IMR-90 (cell line): ENCODE data around the gene EFHD1. TPM values are rescaled to one million over a fixed set of nuclear protein-coding genes. Genes with fewer than 3 reads are reported as not detected.

Source experiments
- ATAC-seq: fragments of 200-7000 bp; cut with Tn5 transposase; 2 replicates; pipeline ENCODE4 v1.9.1; 2020; ENCODE audit warnings: low read depth, mild to moderate bottlenecking, moderate library complexity
- BruUV-seq: library from RNA; stranded (reverse); fragments of 400-500 nt; replicated peaks from 2 replicates; lab custom pipeline; 2021; lab: Mats Ljungman, UMichigan
- CTCF ChIA-PET: fragments of 300-600 bp; formaldehyde crosslinking; extraction: SDS; loops from one replicate; lab custom pipeline; 2021; ENCODE audit warnings: antibody characterized with exemption; lab: Yijun Ruan, JAX
- POLR2A ChIA-PET: fragments of 300-600 bp; sonication (Branson Sonifier 250); formaldehyde crosslinking; loops from one replicate; lab custom pipeline; 2022; ENCODE audit warnings: antibody characterized with exemption; ENCODE audit not compliant: unreplicated experiment; lab: Charles Lee
- DNase-seq: peaks from one replicate; pipeline ENCODE4 v3.0.0; 2013
- H2AFZ ChIP-seq: replicated peaks from 2 replicates; pipeline ENCODE3; 2013; ENCODE audit warnings: low read length, mild to moderate bottlenecking; ENCODE audit not compliant: poor library complexity
- H2AK5ac ChIP-seq: 2 replicates; pipeline ENCODE4 v1.6.1; 2013; ENCODE audit warnings: low read depth, low read length, inconsistent platforms
- H2AK9ac ChIP-seq: replicated peaks from 2 replicates; pipeline ENCODE3; 2013; ENCODE audit warnings: mild to moderate bottlenecking, low read depth, low read length, moderate library complexity; ENCODE audit not compliant: poor library complexity
- H2BK120ac ChIP-seq: 2 replicates; pipeline ENCODE4 v1.6.1; 2013; ENCODE audit warnings: low read depth, low read length, inconsistent platforms
- H2BK15ac ChIP-seq: 3 replicates; pipeline ENCODE4 v1.6.1; 2013; ENCODE audit warnings: low read depth, low read length, inconsistent platforms
- H2BK20ac ChIP-seq: 2 replicates; pipeline ENCODE4 v1.6.1; 2013; ENCODE audit warnings: low read depth, mild to moderate bottlenecking, inconsistent platforms, low read length, moderate library complexity
- H2BK5ac ChIP-seq: 2 replicates; pipeline ENCODE4 v1.6.1; 2013; ENCODE audit warnings: mild to moderate bottlenecking, low read depth, low read length, inconsistent platforms; ENCODE audit not compliant: poor library complexity, severe bottlenecking
- H3K14ac ChIP-seq: replicated peaks from 2 replicates; pipeline ENCODE4 v1.6.1; 2013; ENCODE audit warnings: low read depth, low read length, inconsistent platforms
- H3K18ac ChIP-seq: 2 replicates; pipeline ENCODE4 v1.6.1; 2013; ENCODE audit warnings: low read depth, low read length, control low read depth
- H3K23ac ChIP-seq: 2 replicates; pipeline ENCODE4 v1.6.1; 2013; ENCODE audit warnings: low read depth, low read length, inconsistent platforms
- H3K27ac ChIP-seq: 2 replicates; pipeline ENCODE4 v1.5.1; 2013; ENCODE audit warnings: mild to moderate bottlenecking, control low read depth, low read length; ENCODE audit not compliant: insufficient read depth
- H3K27me3 ChIP-seq: 2 replicates; pipeline ENCODE4 v1.6.1; 2013; ENCODE audit warnings: low read length; ENCODE audit not compliant: control insufficient read depth, insufficient read depth
- H3K36me3 ChIP-seq: 2 replicates; pipeline ENCODE4 v1.6.1; 2013; ENCODE audit warnings: low read length, mixed read lengths; ENCODE audit not compliant: control insufficient read depth, insufficient read depth
- H3K4ac ChIP-seq: 2 replicates; pipeline ENCODE4 v1.6.1; 2013; ENCODE audit warnings: low read depth, low read length, inconsistent platforms
- H3K4me1 ChIP-seq: 2 replicates; pipeline ENCODE4 v1.6.1; 2013; ENCODE audit warnings: low read length, mixed read lengths; ENCODE audit not compliant: control insufficient read depth, insufficient read depth
- H3K4me2 ChIP-seq: 2 replicates; pipeline ENCODE4 v1.6.1; 2013; ENCODE audit warnings: low read depth, mild to moderate bottlenecking, control low read depth, low read length, moderate library complexity
- H3K4me3 ChIP-seq: 2 replicates; pipeline ENCODE4 v1.5.1; 2013; ENCODE audit warnings: low read depth, mild to moderate bottlenecking, control low read depth, low read length, moderate library complexity; ENCODE audit not compliant: insufficient read depth
- H3K56ac ChIP-seq: 2 replicates; pipeline ENCODE4 v1.6.1; 2013; ENCODE audit warnings: low read length, inconsistent platforms; ENCODE audit not compliant: insufficient read depth; ENCODE audit errors: extremely low read depth
- H3K79me1 ChIP-seq, 2 experiments: 2 replicates each; pipeline ENCODE4 v1.6.1; 2013; ENCODE audit warnings: low read length in 2 of 2, inconsistent platforms in 1 of 2, low read depth in 1 of 2
- H3K9ac ChIP-seq: 2 replicates; pipeline ENCODE4 v1.6.1; 2013; ENCODE audit warnings: low read depth, low read length, control low read depth
- H3K9me1 ChIP-seq: 2 replicates; pipeline ENCODE4 v1.6.1; 2013; ENCODE audit warnings: low read length, inconsistent platforms; ENCODE audit not compliant: insufficient read depth
- H3K9me3 ChIP-seq: 2 replicates; pipeline ENCODE4 v1.6.1; 2013; ENCODE audit warnings: low read length; ENCODE audit not compliant: control insufficient read depth, insufficient read depth
- H4K20me1 ChIP-seq: 2 replicates; pipeline ENCODE4 v1.6.1; 2013; ENCODE audit warnings: low read length, inconsistent platforms; ENCODE audit not compliant: insufficient read depth
- H4K5ac ChIP-seq: 2 replicates; pipeline ENCODE4 v1.6.1; 2013; ENCODE audit warnings: mild to moderate bottlenecking, low read depth, low read length, control low read depth
- H4K8ac ChIP-seq, 2 experiments: 2 replicates each; pipeline ENCODE4 v1.6.1; 2013; ENCODE audit warnings: low read depth in 2 of 2, low read length in 2 of 2, control low read depth in 1 of 2, inconsistent platforms in 1 of 2
- H4K91ac ChIP-seq: 2 replicates; pipeline ENCODE4 v1.6.1; 2013; ENCODE audit warnings: low read depth, low read length, inconsistent platforms; ENCODE audit not compliant: insufficient read depth
- BHLHE40 ChIP-seq: fragments of 150-350 bp; IDR thresholded peaks from 2 replicates; pipeline ENCODE4 v1.6.1; 2016; ENCODE audit warnings: mild to moderate bottlenecking, low read depth, low read length
- ELK1 ChIP-seq: fragments of 150-350 bp; IDR thresholded peaks from 2 replicates; pipeline ENCODE4 v1.6.1; 2016; ENCODE audit warnings: low read depth, mild to moderate bottlenecking, low read length, moderate library complexity, borderline replicate concordance
- MAFK ChIP-seq: IDR thresholded peaks from 2 replicates; pipeline ENCODE4 v1.6.1; 2012; ENCODE audit warnings: low read depth, low read length, improper control_type of control experiment
- NFE2L2 ChIP-seq: fragments of 150-350 bp; IDR thresholded peaks from 2 replicates; pipeline ENCODE4 v1.6.1; 2016; ENCODE audit warnings: low read depth, mild to moderate bottlenecking, low read length
- RAD21 ChIP-seq: IDR thresholded peaks from 2 replicates; pipeline ENCODE4 v1.6.1; 2012; ENCODE audit warnings: low read length, improper control_type of control experiment
- RCOR1 ChIP-seq: IDR thresholded peaks from 2 replicates; pipeline ENCODE4 v1.6.1; 2012; ENCODE audit warnings: mild to moderate bottlenecking, low read length, improper control_type of control experiment; ENCODE audit not compliant: insufficient replicate concordance
- RFX5 ChIP-seq: IDR thresholded peaks from 2 replicates; pipeline ENCODE4 v1.8.0; 2012; ENCODE audit warnings: low read depth, mild to moderate bottlenecking, low read length, moderate library complexity
- SMC3 ChIP-seq: fragments of 150-350 bp; IDR thresholded peaks from 2 replicates; pipeline ENCODE4 v1.6.1; 2016; ENCODE audit warnings: low read depth, mild to moderate bottlenecking, antibody characterized with exemption, low read length, moderate library complexity
- USF2 ChIP-seq: fragments of 150-350 bp; IDR thresholded peaks from 2 replicates; pipeline ENCODE4 v1.6.1; 2017; ENCODE audit warnings: mild to moderate bottlenecking, antibody characterized with exemption, low read length, low read depth
- WGBS, 2 experiments: methylation state at CpG; one replicate each; pipeline versions ENCODE4 v1.1.5 to v1.1.7; 2013; ENCODE audit warnings: missing lambda C conversion rate in 2 of 2; ENCODE audit not compliant: insufficient read length in 1 of 2; ENCODE audit errors: extremely low coverage in 2 of 2; 5-methylcytosine and 5-hydroxymethylcytosine counted together
- dilution Hi-C: fragments of 300-500 bp; cut with HindIII; formaldehyde crosslinking; loops from one replicate; pipeline ENCODE4 v1.14.3; 2018; ENCODE audit warnings: low sequenced_read_pairs; ENCODE audit not compliant: unreplicated experiment
- in situ Hi-C: fragments of 300-500 bp; cut with MboI; formaldehyde crosslinking; loops from 3 replicates; pipeline ENCODE4 v1.14.3; 2019; ENCODE audit warnings: low sequenced_read_pairs, inconsistent platforms, mixed read lengths
- intact Hi-C: fragments of 100-400 bp; cut with micrococcal nuclease; formaldehyde crosslinking; loops from 2 replicates; pipeline ENCODE4 v1.10.0; 2022
- polyA plus RNA-seq, 3 experiments: library from polyadenylated mRNA; depleted of rRNA; stranded (reverse); fragments of >200 nt; gene quantifications; 2 replicates each; pipeline ENCODE4 v1.2.3, GENCODE V29; 2012; ENCODE audit warnings: low replicate concordance in 1 of 3
- total RNA-seq: library from RNA; depleted of rRNA; stranded (reverse); fragments of >200 nt; gene quantifications from 2 replicates; pipeline ENCODE4 v1.2.3, GENCODE V29; 2012

The EFHD1 gene
- total and polyA plus RNA-seq, 2 of the 4 experiments (the other 2 are of a cell fraction): 0.27 TPM; not detected in 1

- Histone ChIP-seq H3K4ac (no peak overlapping the region), H4K5ac (no peak overlapping the region), H3K27ac (no peak overlapping the region), H3K4me1 (no peaks in the 10 kb centered on the region), H3K14ac (no peak overlapping the region), H2BK120ac (no peak overlapping the region), H3K4me2 (no peak overlapping the region), H3K4me3 (no peak overlapping the region), H3K9ac (no peak overlapping the region), H3K23ac (no peak overlapping the region), H4K8ac (no peak overlapping the region), H3K27me3 (peaks cover 22% of the 10 kb centered on the region), H2BK20ac (no peak overlapping the region), H3K79me1 (no peaks in the 10 kb centered on the region), H2AK5ac (no peak overlapping the region), H2BK5ac (no peak overlapping the region), H3K56ac (no peak overlapping the region), H2BK15ac (no peak overlapping the region), H3K9me1 (no peaks in the 10 kb centered on the region), H3K9me3 (no peaks in the 10 kb centered on the region), H4K91ac (no peak overlapping the region), H3K18ac (no peak overlapping the region), H2AFZ (no peak overlapping the region), H2AK9ac (no peak overlapping the region), H3K36me3 (no peaks in the 10 kb centered on the region), H4K20me1 (no peaks in the 10 kb centered on the region)
- ChIA-PET CTCF (interaction anchor here (0.6 kb wide), 1 partner anchor 15 kb away, joined by 4 read pairs; no protein-coding TSS in a partner anchor), POLR2A (no interaction called here)
- DNase-seq (no peak), ATAC-seq (no peak)
- in situ Hi-C loops: no loop called here
- WGBS, 2 experiments: no CpG with 5 or more reads among the region's 1 CpG
- TF ChIP-seq ELK1: no peak
- TF ChIP-seq MAFK: no peak
- no peak for TF ChIP-seq SMC3
- TF ChIP-seq RFX5: no peak
- no peak for TF ChIP-seq USF2
- TF ChIP-seq NFE2L2: no peak
- TF ChIP-seq RCOR1: no peak
- no peak for TF ChIP-seq BHLHE40
- no peak for TF ChIP-seq RAD21
- no TSS peak for BruUV-seq
- intact Hi-C loops: no loop called here
- dilution Hi-C loops: no loop called here
Measured at GRCh38 chr2:232683368-232683767, 50.0 kb downstream of the EFHD1 start.
